Adipose tissue (tissue), 3 donors: ENCODE data around the gene RHOU. TPM values are rescaled to one million over a fixed set of nuclear protein-coding genes. Genes with fewer than 3 reads are reported as not detected.

Experiments used
- polyA plus RNA-seq, 3 donors: library from polyadenylated mRNA; stranded (reverse); fragments of 200-250 nt; gene quantifications; one replicate each; pipeline ENCODE4 v1.2.3, GENCODE V29; 2013
- donor health status: healthy with polysubstance abuse.
- donor health status: Bipolar disorder and iron deficiency.
- donor health status: healthy.

The RHOU gene
- polyA plus RNA-seq, 3 donors = 11.7 to 68.2 (median 19.7) TPM

Other genes with a start within 250 kb of the RHOU start
- gene RNF187, start 248.1 kb upstream of the RHOU start, polyA plus RNA-seq = 10 to 100 TPM; 27.7 to 35.0 (median 29.5) TPM